Activated CD4-positive, alpha-beta memory T cell treated with anti-CD3 and anti-CD28 coated beads for 36 hours (primary cell): ENCODE data around the gene TEAD3. TPM values are rescaled to one million over a fixed set of nuclear protein-coding genes. Genes with fewer than 3 reads are reported as not detected.
"Not testable (repeated sequence)": the region's sequence is repeated elsewhere in the genome, so short reads cannot be mapped to it uniquely, and the experiment has no call there.

Source experiments
- CTCF ChIA-PET: fragments of 350-600 bp; sonication (Branson Sonifier 250); formaldehyde crosslinking; loops from one replicate; lab custom pipeline; 2021; ENCODE audit warnings: antibody characterized with exemption, inconsistent platforms; lab: Charles Lee
- POLR2A ChIA-PET: fragments of 350-600 bp; sonication (Branson Sonifier 250); formaldehyde crosslinking; loops from one replicate; lab custom pipeline; 2021; ENCODE audit warnings: antibody characterized with exemption; lab: Charles Lee
- DNase-seq: peaks from one replicate; pipeline ENCODE4 v3.0.0-alpha.2; 2020
- H3K27ac Mint-ChIP-seq: one replicate; pipeline ENCODE4 v1.8.0; 2021; ENCODE audit warnings: mixed read lengths
- H3K27me3 Mint-ChIP-seq: one replicate; pipeline ENCODE4 v1.8.0; 2021; ENCODE audit warnings: mixed read lengths
- H3K36me3 Mint-ChIP-seq: one replicate; pipeline ENCODE4 v1.8.0; 2021; ENCODE audit warnings: mixed read lengths
- H3K4me1 Mint-ChIP-seq: one replicate; pipeline ENCODE4 v1.8.0; 2021; ENCODE audit warnings: low read depth, mixed read lengths
- H3K4me3 Mint-ChIP-seq: one replicate; pipeline ENCODE4 v1.8.0; 2021; ENCODE audit warnings: mild to moderate bottlenecking, mixed read lengths
- H3K9me3 Mint-ChIP-seq: one replicate; pipeline ENCODE4 v1.8.0; 2021; ENCODE audit warnings: mixed read lengths
- intact Hi-C: fragments of 100-400 bp; cut with micrococcal nuclease; formaldehyde crosslinking; loops from one replicate; pipeline ENCODE4 v1.15.1; 2023
- total RNA-seq, 2 experiments: library from RNA; stranded (reverse); gene quantifications; one replicate each; pipeline ENCODE4 v1.2.3, GENCODE V29; 2021

Gene TEAD3
- total RNA-seq, 2 experiments from 2014 or later, result 1.8 to 2.2 TPM

DNA sequence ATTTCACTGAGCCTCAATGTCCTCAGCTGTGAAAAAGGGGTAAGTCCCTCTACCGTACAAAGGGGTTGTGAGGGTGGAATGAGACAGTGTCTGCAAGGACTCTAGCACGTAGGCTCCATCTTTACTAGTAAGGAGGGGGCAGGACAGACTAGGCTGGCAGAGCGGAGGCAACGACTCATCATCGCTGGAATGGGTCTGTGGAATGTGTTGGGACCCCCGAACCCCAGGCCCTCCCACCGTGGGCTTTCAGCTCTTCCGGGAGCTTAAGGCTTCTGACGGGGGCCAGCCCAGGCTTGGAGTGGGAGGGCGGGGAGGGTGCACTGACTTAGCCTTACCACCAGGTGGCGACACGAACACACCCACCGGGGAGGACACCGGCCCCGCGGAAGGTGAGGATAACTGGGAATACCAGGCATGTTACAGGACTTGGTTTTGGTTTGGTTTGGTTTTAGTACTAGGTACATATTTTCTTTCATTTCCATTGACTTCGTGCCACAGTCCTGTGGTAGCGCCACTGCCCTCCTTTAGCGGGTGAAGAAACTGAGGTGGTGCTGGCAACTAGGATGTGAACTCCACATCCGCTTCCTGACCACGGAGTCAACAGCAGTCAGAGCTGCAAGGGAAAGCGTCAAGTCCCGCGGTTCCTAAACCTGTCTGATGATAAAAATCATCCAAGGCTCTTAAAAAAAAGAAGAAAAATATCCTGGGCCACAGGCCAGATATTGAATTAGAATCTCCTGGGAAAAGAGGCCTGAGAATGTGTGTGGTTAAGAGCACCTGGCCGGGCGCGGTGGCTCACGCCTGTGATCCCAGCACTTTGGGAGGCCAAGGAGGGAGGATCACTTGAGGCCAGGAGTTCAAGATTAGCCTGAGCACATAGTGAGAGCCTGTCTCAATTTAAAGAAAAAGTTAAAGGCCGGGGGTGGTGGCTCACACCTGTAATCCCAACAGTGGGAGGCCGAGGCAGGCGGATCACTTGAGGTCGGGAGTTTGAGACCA is 26.1 kb upstream of the TEAD3 start:
- Mint-ChIP-seq H3K9me3 (no peaks in the 10 kb centered on the region), H3K4me3 (peak overlapping the region; percentile 67), H3K36me3 (no peaks in the 10 kb centered on the region), H3K27me3 (no peaks in the 10 kb centered on the region), H3K27ac (no peak overlapping the region), H3K4me1 (peaks cover 8% of the 10 kb centered on the region)
- ChIA-PET CTCF (interaction anchor here (0.5 to 5.9 kb wide), 37 partner anchors 9 to 773 kb away, joined by 3 to 125 read pairs (median 3); partner anchors contain the start of genes ARMC12 and TEAD3), POLR2A (interaction anchor here (0.5 to 0.7 kb wide), 3 partner anchors 30 to 204 kb away, joined by 3 read pairs; no protein-coding TSS in a partner anchor)
- intact Hi-C loops, result loop anchor here (1.0 kb wide), 2 partner anchors 29 to 214 kb away; partner anchors contain the start of gene ARMC12
- DNase-seq, result peak; percentile 87

DNA sequence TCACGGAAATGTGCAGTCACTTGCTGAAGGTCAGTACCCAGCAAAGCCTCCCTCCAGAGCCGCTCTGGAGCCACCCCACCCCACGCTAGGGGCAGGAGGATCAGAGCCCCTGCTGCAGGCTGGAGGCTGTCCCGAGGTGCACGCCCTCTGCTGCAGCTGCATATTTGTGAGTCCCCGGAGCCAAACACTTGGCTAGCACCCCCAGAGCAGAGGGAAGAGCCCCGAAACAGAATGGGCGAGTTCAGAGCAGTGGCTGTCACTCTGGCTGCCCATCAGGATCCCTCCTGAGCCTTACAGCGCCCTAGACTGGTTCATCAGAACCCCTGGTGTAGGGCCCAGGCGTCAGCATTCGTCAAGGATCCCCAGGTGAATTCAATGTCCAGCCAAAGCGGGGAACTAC is 25.3 kb upstream of the TEAD3 start:
- no peak overlapping the region for H3K27ac Mint-ChIP-seq
- intact Hi-C loops, result loop anchor here (1.0 kb wide), 1 partner anchor 30 kb away; no protein-coding TSS in a partner anchor
- peaks cover 8% of the 10 kb centered on the region for H3K4me1 Mint-ChIP-seq
- no peaks in the 10 kb centered on the region for H3K9me3 Mint-ChIP-seq
- no peak for DNase-seq
- ChIA-PET CTCF (interaction anchor here (0.5 to 5.9 kb wide), 27 partner anchors 10 to 772 kb away, joined by 3 to 125 read pairs (median 4); partner anchors contain the start of genes ARMC12 and TEAD3), POLR2A (interaction anchor here (0.7 kb wide), 1 partner anchor 31 kb away, joined by 3 read pairs; no protein-coding TSS in a partner anchor)
- H3K4me3 Mint-ChIP-seq, result no peak overlapping the region
- H3K36me3 Mint-ChIP-seq, result no peaks in the 10 kb centered on the region
- no peaks in the 10 kb centered on the region for H3K27me3 Mint-ChIP-seq

DNA sequence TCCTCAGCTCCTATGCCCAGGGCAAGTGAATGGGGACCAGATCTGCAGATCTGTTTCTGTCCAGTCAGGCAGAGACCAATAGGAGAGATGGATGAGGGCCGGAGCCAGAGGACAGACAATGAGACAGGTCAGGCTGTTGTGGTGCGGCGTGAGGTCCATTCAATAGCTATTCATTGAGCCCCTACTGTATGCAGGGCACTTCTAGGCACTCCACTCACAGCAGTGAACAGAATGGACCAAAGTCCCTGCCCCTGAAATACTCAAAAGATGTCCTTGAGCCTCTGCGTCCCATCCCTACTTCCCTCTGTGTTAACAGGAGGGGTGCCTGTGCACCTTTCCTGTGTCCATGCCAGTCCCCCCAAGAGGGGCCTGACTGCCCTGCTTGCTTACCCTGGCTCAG is 24.4 kb upstream of the TEAD3 start:
- Mint-ChIP-seq H3K27me3 (no peaks in the 10 kb centered on the region), H3K9me3 (no peaks in the 10 kb centered on the region), H3K36me3 (no peaks in the 10 kb centered on the region), H3K4me1 (peaks cover 8% of the 10 kb centered on the region), H3K4me3 (no peak overlapping the region), H3K27ac (no peak overlapping the region)
- POLR2A ChIA-PET, result no interaction called here
- no peak for DNase-seq
- intact Hi-C loops, result no loop called here
- CTCF ChIA-PET, result interaction anchor here (1.5 to 5.9 kb wide), 2 partner anchors 31 to 215 kb away, joined by 5 to 125 read pairs; partner anchors contain the start of gene ARMC12

DNA sequence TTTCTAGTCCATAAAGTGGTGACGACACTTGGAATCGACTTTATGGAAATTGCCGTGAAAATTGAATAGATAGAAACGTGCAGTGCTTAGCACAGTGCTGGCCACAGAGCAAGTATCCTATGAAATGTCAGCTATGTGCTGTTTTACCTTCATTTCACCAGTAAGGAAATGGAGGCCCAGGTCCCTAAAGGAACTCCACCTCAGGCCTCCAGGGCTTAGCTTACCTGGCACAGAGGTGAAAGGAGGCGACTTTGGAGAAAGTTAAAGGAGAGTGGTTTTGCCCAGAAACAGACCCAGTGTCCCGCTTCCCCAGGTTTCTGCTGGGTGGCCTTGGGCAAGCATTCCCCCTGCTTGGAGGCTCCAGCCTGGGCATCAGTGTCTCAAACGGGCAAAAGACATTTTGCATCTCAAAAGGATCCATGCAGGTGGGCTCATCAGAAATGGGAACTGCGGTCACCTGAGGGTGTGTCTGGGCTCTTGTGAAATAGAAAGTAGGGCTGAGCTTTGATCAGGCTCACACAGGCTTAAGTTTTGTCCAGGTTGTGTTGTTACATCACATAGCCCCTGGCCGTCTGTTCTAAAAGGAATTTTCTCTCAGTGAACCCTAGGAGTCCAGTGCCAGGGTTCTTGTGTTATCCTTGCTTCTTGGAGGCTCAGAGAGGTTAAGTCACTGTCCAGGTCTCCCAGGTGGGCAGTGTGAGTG is 22.6 kb upstream of the TEAD3 start:
- CTCF ChIA-PET, result interaction anchor here (0.7 to 5.9 kb wide), 3 partner anchors 33 to 238 kb away, joined by 3 to 125 read pairs (median 5); partner anchors contain the start of gene ARMC12
- peaks cover 8% of the 10 kb centered on the region for H3K4me1 Mint-ChIP-seq
- POLR2A ChIA-PET, result no interaction called here

DNA sequence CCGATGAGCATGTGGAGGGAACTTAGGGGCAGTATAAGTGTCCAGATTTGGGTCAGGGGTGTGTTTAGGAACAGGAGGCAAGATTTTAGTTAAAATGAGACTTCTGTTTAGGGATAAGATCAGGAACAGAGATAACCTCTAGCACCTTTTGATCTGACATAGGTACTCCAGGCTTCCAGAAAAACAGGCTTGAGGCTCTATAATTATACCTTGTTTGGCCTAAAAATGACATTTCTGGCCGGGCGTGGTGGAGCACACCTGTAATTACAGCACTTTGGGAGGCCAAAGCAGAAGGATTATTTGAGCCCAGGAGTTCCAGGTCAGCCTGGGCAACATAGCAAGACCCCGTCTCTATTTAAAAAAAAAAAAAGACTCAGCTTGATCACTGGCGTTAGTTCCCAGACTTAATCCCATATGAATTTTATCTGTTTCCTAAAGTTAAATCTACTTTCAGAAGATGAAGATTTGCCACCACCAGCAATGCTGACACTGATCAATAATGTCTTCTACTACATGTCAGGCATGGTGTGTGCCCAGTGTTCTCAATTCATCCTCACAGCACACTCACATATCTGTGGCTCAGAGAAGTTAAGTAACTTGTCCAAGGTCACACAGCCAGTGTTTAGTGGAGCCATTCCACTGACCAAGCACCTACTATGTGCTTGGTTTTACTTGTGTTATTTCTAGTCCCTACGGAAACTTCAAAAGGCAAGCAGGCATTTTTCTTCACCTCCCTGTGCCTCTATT is 21.9 kb upstream of the TEAD3 start:
- no peak overlapping the region for H3K4me3 Mint-ChIP-seq
- POLR2A ChIA-PET, result no interaction called here
- intact Hi-C loops, result no loop called here

More for the DNA sequence above, 22.6 kb upstream of the TEAD3 start:
- H3K27me3 Mint-ChIP-seq, result no peaks in the 10 kb centered on the region
- no peak overlapping the region for H3K4me3 Mint-ChIP-seq
- DNase-seq, result no peak
- intact Hi-C loops, result no loop called here
- no peaks in the 10 kb centered on the region for H3K9me3 Mint-ChIP-seq
- no peaks in the 10 kb centered on the region for H3K36me3 Mint-ChIP-seq
- no peak overlapping the region for H3K27ac Mint-ChIP-seq

DNA sequence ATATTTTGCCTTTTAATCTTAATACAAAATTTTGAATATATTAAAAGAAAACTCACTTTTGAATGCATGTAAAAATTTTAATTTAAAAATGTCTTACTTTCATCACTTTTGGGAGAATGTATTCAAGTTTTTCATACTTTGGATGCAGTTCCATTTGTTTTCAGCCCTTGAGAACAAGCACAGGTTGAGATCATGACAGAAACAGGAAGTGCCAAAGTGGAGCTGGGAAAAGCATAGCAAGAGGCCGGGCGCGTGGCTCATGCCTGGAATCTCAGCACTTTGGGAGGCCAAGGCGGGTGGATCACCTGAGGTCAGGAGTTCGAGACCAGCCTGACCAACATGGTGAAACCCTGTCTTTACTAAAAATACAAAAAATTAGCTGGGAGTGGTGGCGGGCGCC is 21.1 kb upstream of the TEAD3 start:
- H3K27ac Mint-ChIP-seq, H3K27me3 Mint-ChIP-seq, CTCF ChIA-PET, DNase-seq, H3K36me3 Mint-ChIP-seq, POLR2A ChIA-PET, intact Hi-C loops, H3K9me3 Mint-ChIP-seq, H3K4me1 Mint-ChIP-seq, H3K4me3 Mint-ChIP-seq: not testable (repeated sequence)

More for the DNA sequence above, 21.9 kb upstream of the TEAD3 start:
- Mint-ChIP-seq H3K9me3 (no peaks in the 10 kb centered on the region), H3K36me3 (no peaks in the 10 kb centered on the region), H3K27me3 (no peaks in the 10 kb centered on the region), H3K4me1 (peaks cover 8% of the 10 kb centered on the region), H3K27ac (no peak overlapping the region)
- no peak for DNase-seq
- CTCF ChIA-PET, result interaction anchor here (5.9 kb wide), 1 partner anchor 217 kb away, joined by 125 read pairs; the partner anchor contains the start of gene ARMC12

DNA sequence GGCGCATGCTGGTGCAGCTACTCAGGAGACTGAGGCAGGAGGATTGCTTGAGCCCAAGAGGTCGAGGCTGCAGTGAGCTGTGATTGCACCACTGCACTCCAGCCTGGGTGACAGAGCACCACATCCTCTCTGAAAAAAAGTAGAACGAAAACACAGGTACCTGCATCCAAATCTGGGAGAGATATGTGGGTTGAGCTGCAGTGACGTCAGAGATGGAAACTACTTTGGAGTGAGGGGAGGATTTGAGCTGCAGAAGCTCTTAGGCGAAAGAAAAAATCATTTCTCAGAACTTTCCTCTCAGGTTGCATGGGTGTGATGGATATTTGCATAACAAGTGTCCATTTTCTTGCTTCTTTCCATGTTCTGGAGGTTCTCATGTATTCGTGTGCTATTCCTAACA is 19.8 kb upstream of the TEAD3 start:
- POLR2A ChIA-PET, result no interaction called here
- no peaks in the 10 kb centered on the region for H3K9me3 Mint-ChIP-seq
- H3K36me3 Mint-ChIP-seq, result no peaks in the 10 kb centered on the region

DNA sequence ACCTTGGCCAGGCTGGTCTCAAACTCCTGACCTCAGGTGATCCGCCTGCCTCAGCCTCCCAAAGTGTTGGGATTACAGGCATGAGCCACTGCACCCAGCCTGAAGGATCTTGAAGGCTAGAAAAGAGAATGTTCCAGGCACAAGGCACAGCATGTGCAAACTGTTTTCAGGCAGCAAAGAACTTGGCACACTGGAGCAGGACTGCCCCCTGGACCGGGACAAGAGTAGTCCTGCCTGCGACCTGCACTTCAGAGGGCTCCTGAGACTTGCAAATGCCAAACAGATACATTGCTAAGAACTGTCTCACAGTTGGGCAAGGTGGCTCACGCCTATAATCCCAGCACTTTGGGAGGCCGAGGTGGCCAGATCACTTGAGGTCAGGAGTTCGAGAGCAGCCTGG is 19.1 kb upstream of the TEAD3 start:
- H3K27me3 Mint-ChIP-seq, intact Hi-C loops, POLR2A ChIA-PET: not testable (repeated sequence)

More for the DNA sequence above, 19.8 kb upstream of the TEAD3 start:
- Mint-ChIP-seq H3K27me3 (peaks cover 2% of the 10 kb centered on the region), H3K4me1 (no peaks in the 10 kb centered on the region), H3K4me3 (no peak overlapping the region), H3K27ac (no peak overlapping the region)
- intact Hi-C loops, result no loop called here
- no peak for DNase-seq
- CTCF ChIA-PET, result interaction anchor here (0.7 to 1.3 kb wide), 3 partner anchors 37 to 223 kb away, joined by 3 to 4 read pairs (median 3); partner anchors contain the start of gene ARMC12

DNA sequence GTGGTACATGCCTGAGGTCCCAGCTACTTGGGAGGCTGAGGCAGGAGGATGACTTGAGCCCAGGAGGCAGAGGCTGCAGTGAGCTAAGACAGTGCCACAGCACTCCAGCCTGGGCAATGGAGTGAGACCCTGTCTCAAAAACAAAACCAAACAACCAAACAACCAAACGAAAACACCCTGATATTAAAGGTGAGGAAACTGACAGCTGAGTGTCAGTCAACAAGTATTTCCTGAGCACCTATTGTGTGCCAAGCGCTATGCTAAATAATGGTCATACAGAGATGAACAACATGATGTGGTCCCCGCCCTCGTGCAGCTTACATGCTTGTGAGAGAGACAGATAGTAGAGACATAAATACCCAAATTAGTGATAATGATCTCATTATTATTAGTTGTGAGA is 17.7 kb upstream of the TEAD3 start:
- peaks cover 11% of the 10 kb centered on the region for H3K27me3 Mint-ChIP-seq
- H3K27ac Mint-ChIP-seq, result no peak overlapping the region
- POLR2A ChIA-PET, result no interaction called here
- no peak overlapping the region for H3K4me3 Mint-ChIP-seq
- DNase-seq, result no peak
- intact Hi-C loops, result no loop called here
- H3K9me3 Mint-ChIP-seq, result no peaks in the 10 kb centered on the region
- no peaks in the 10 kb centered on the region for H3K36me3 Mint-ChIP-seq
- H3K4me1 Mint-ChIP-seq, result no peaks in the 10 kb centered on the region
- CTCF ChIA-PET, result no interaction called here

More for the DNA sequence above, 19.1 kb upstream of the TEAD3 start:
- CTCF ChIA-PET, result interaction anchor here (1.0 kb wide), 1 partner anchor 222 kb away, joined by 3 read pairs; no protein-coding TSS in a partner anchor
- H3K9me3 Mint-ChIP-seq, H3K4me3 Mint-ChIP-seq, H3K4me1 Mint-ChIP-seq, H3K36me3 Mint-ChIP-seq, H3K27ac Mint-ChIP-seq, DNase-seq: not testable (repeated sequence)

DNA sequence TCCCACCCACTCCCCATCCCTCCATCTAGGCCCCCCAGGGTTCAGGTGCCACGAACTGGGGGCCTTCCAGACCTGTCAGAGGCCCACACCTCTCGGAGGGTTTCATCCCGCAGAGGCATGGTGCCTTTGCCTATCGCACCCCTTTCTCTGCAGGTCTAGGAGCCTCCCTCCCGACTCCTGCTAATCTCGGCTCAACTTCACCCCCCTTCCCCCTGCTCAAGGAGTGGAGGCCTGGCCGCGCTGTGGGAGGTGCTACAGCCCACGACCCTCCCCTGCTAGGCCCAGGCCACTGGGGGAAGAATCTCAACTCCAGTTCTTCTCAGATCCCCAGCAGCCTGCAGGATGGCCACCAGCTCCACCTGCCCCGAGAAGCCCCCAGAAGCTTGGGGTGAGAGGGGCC is 15.9 kb upstream of the TEAD3 start, which contains the start of gene TULP1:
TULP1 (minus strand) TSS at position 157 of the 400 bp plus-strand sequence; CDS start at position 119, 38 bp downstream.
- Mint-ChIP-seq H3K4me1 (no peaks in the 10 kb centered on the region), H3K9me3 (no peaks in the 10 kb centered on the region), H3K27me3 (peaks cover 11% of the 10 kb centered on the region), H3K27ac (no peak within 1 kb of the TSS), H3K36me3 (no peaks in the 10 kb centered on the region), H3K4me3 (no peak within 1 kb of the TSS)
- ChIA-PET CTCF (no interaction called here), POLR2A (no interaction called here)
- no peak for DNase-seq
- intact Hi-C loops, result no loop called here

DNA sequence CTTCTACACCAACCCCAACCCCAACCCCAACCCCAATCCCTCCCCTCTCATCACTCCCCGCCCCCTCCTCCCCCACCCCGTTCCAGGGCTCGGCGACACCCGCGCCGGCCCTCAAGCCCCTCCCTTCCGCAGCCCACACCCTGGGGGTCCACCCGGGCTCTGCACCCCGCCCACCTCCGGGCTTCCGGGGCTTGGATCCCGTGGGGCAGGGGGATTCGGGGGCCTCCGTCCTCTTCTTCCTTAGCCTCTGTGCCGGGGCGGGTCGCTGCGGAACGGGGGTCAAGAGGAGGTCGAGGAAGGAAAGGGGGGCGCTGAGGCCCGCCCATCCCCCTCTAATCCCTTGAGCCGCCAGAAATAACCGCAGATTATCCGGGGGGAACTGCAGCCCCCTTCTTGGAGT is 15.1 kb upstream of the TEAD3 start:
- CTCF ChIA-PET, result no interaction called here
- no peak overlapping the region for H3K4me3 Mint-ChIP-seq
- H3K36me3 Mint-ChIP-seq, result no peaks in the 10 kb centered on the region
- H3K4me1 Mint-ChIP-seq, result no peaks in the 10 kb centered on the region
- intact Hi-C loops, result no loop called here
- DNase-seq, result no peak
- no peak overlapping the region for H3K27ac Mint-ChIP-seq
- POLR2A ChIA-PET, result no interaction called here
- peaks cover 11% of the 10 kb centered on the region for H3K27me3 Mint-ChIP-seq
- H3K9me3 Mint-ChIP-seq, result no peaks in the 10 kb centered on the region
